WTC11 (cell line): ENCODE data around the gene TOB1. TPM values are rescaled to one million over a fixed set of nuclear protein-coding genes. Genes with fewer than 3 reads are reported as not detected.
A peak's percentile ranks its signal among the peaks of the same experiment; 100 is the strongest.

Experiments
- ATAC-seq: fragments of 200-7000 bp; cut with Tn5 transposase; 2 replicates; pipeline ENCODE4 v1.10.0; 2021; ENCODE audit warnings: mild to moderate bottlenecking, moderate library complexity
- CTCF ChIA-PET: fragments of 300-600 bp; sonication (Branson Sonifier 250); formaldehyde crosslinking; loops from one replicate; lab custom pipeline; 2021; ENCODE audit warnings: antibody characterized with exemption; lab: Charles Lee
- POLR2A ChIA-PET: fragments of 350-600 bp; sonication (Branson Sonifier 250); formaldehyde crosslinking; loops from one replicate; lab custom pipeline; 2021; ENCODE audit warnings: antibody characterized with exemption; lab: Charles Lee
- DNase-seq: peaks from one replicate; pipeline ENCODE4 v3.0.0; 2021; ENCODE audit warnings: low spot score
- H3K27ac Mint-ChIP-seq: 2 replicates; pipeline ENCODE4 v1.8.0; 2021; ENCODE audit warnings: mixed read lengths
- H3K27me3 Mint-ChIP-seq: 2 replicates; pipeline ENCODE4 v1.8.0; 2021; ENCODE audit warnings: low read depth, mild to moderate bottlenecking, moderate library complexity, mixed read lengths
- H3K36me3 Mint-ChIP-seq: 2 replicates; pipeline ENCODE4 v1.8.0; 2021; ENCODE audit warnings: mixed read lengths
- H3K4me1 Mint-ChIP-seq: 2 replicates; pipeline ENCODE4 v1.8.0; 2022; ENCODE audit warnings: mixed read lengths
- H3K4me3 Mint-ChIP-seq: 2 replicates; pipeline ENCODE4 v1.8.0; 2021; ENCODE audit warnings: mild to moderate bottlenecking, moderate library complexity, mixed read lengths
- H3K9me3 Mint-ChIP-seq: 2 replicates; pipeline ENCODE4 v1.8.0; 2021; ENCODE audit warnings: mixed read lengths
- ARID4B ChIP-seq: sonication (generic); formaldehyde crosslinking; IDR thresholded peaks from 2 replicates; pipeline ENCODE4 v1.8.0; 2023; ENCODE audit warnings: missing genetic modification reagents, mild to moderate bottlenecking, borderline replicate concordance
- CDX4 ChIP-seq: fragments of 250-450 bp; sonication (Bioruptor Pico); IDR thresholded peaks from 2 replicates; pipeline ENCODE4 v1.9.0; 2021; ENCODE audit warnings: moderate library complexity, mild to moderate bottlenecking, inconsistent platforms, borderline replicate concordance
- CREB1 ChIP-seq: sonication (generic); formaldehyde crosslinking; IDR thresholded peaks from 2 replicates; pipeline ENCODE4 v1.8.0; 2023; ENCODE audit warnings: mild to moderate bottlenecking, missing genetic modification reagents
- ESRRA ChIP-seq: sonication (generic); formaldehyde crosslinking; IDR thresholded peaks from 2 replicates; pipeline ENCODE4 v1.8.1; 2022; ENCODE audit warnings: mild to moderate bottlenecking, missing genetic modification reagents, borderline replicate concordance
- GABPB1 ChIP-seq: sonication (generic); formaldehyde crosslinking; IDR thresholded peaks from 2 replicates; pipeline ENCODE4 v1.8.1; 2023; ENCODE audit warnings: mild to moderate bottlenecking, missing genetic modification reagents
- JUN ChIP-seq: sonication (generic); formaldehyde crosslinking; IDR thresholded peaks from 2 replicates; pipeline ENCODE4 v1.8.0; 2023; ENCODE audit warnings: mild to moderate bottlenecking, missing genetic modification reagents
- PRRX2 ChIP-seq: fragments of 250-450 bp; sonication (Bioruptor Pico); IDR thresholded peaks from 2 replicates; pipeline ENCODE4 v1.8.0; 2021; ENCODE audit warnings: mild to moderate bottlenecking
- RELA ChIP-seq: sonication (generic); formaldehyde crosslinking; IDR thresholded peaks from 2 replicates; pipeline ENCODE4 v1.8.1; 2022; ENCODE audit warnings: missing genetic modification reagents, mild to moderate bottlenecking, borderline replicate concordance
- RORB ChIP-seq: fragments of 250-450 bp; sonication (Bioruptor Pico); IDR thresholded peaks from 2 replicates; pipeline ENCODE4 v1.9.0; 2021; ENCODE audit warnings: mild to moderate bottlenecking
- SP1 ChIP-seq: sonication (generic); formaldehyde crosslinking; conservative IDR thresholded peaks from 2 replicates; pipeline ENCODE4 v1.8.1; 2022; ENCODE audit warnings: missing genetic modification reagents
- TP53 ChIP-seq: sonication (generic); formaldehyde crosslinking; IDR thresholded peaks from 2 replicates; pipeline ENCODE4 v1.8.1; 2023; ENCODE audit warnings: mild to moderate bottlenecking, missing genetic modification reagents
- ZBTB43 ChIP-seq: sonication (generic); formaldehyde crosslinking; IDR thresholded peaks from 2 replicates; pipeline ENCODE4 v1.8.1; 2023; ENCODE audit warnings: mild to moderate bottlenecking, missing genetic modification reagents
- ZNF121 ChIP-seq: sonication (generic); formaldehyde crosslinking; IDR thresholded peaks from 2 replicates; pipeline ENCODE4 v1.8.0; 2023; ENCODE audit warnings: missing genetic modification reagents
- total RNA-seq: library from RNA; stranded (reverse); gene quantifications from 3 replicates; pipeline ENCODE4 v1.2.3, GENCODE V29; 2021
- TF ChIP-seq, protein P1 (sequence below): fragments of 250-450 bp; sonication (Bioruptor Pico); IDR thresholded peaks from 2 replicates; pipeline ENCODE4 v1.9.0; 2021; ENCODE audit warnings: mild to moderate bottlenecking

TOB1 gene
- total RNA-seq, 1 experiment from 2014 or later: 36.0 TPM

GRCh38 chr17:50884439-50885311 is 18.5 kb upstream of the TOB1 start:
- H3K27ac Mint-ChIP-seq: no peak overlapping the region
- ChIA-PET CTCF (interaction anchor here (1.0 to 2.2 kb wide), 3 partner anchors 20 to 72 kb away, joined by 3 to 5 read pairs (median 4); no protein-coding TSS in a partner anchor), POLR2A (interaction anchor here (0.6 to 1.7 kb wide), 3 partner anchors 18 to 27 kb away, joined by 3 to 5 read pairs (median 4); partner anchors contain the start of gene TOB1)
- ATAC-seq (peak; percentile 41), DNase-seq (no peak)
- peaks cover 4% of the 10 kb centered on the region for H3K36me3 Mint-ChIP-seq
- no peaks in the 10 kb centered on the region; the same call in 1 of the 2 replicates for H3K27me3 Mint-ChIP-seq
- no peak overlapping the region for H3K4me3 Mint-ChIP-seq
- peaks cover 24% of the 10 kb centered on the region for H3K4me1 Mint-ChIP-seq
- peaks cover 4% of the 10 kb centered on the region for H3K9me3 Mint-ChIP-seq
- TF ChIP-seq PRRX2 (CRISPR knock-in tag) (no peak), SP1 (CRISPR knock-in tag) (no peak), ARID4B (CRISPR knock-in tag) (no peak), CREB1 (CRISPR knock-in tag) (no peak), TP53 (CRISPR knock-in tag) (no peak), ZBTB43 (CRISPR knock-in tag) (no peak), GABPB1 (CRISPR knock-in tag) (no peak), JUN (CRISPR knock-in tag) (no peak), ESRRA (CRISPR knock-in tag) (no peak)
- TF ChIP-seq, protein P1, sequence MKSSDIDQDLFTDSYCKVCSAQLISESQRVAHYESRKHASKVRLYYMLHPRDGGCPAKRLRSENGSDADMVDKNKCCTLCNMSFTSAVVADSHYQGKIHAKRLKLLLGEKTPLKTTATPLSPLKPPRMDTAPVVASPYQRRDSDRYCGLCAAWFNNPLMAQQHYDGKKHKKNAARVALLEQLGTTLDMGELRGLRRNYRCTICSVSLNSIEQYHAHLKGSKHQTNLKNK (CRISPR knock-in tag): no peak

- ATAC-seq (no peak), DNase-seq (no peak)
- peaks cover 19% of the 10 kb centered on the region for H3K4me1 Mint-ChIP-seq
- peaks cover 4% of the 10 kb centered on the region for H3K36me3 Mint-ChIP-seq
- no peaks in the 10 kb centered on the region; the same call in 1 of the 2 replicates for H3K27me3 Mint-ChIP-seq
- CTCF ChIA-PET: interaction anchor here (1.5 to 2.2 kb wide), 2 partner anchors 32 to 73 kb away, joined by 4 to 5 read pairs; no protein-coding TSS in a partner anchor
- H3K27ac Mint-ChIP-seq: no peak overlapping the region
- POLR2A ChIA-PET: interaction anchor here (0.6 to 1.7 kb wide), 3 partner anchors 18 to 135 kb away, joined by 4 to 5 read pairs (median 5); partner anchors contain the start of gene TOB1
- H3K4me3 Mint-ChIP-seq: no peak overlapping the region
- peaks cover 4% of the 10 kb centered on the region for H3K9me3 Mint-ChIP-seq
- TF ChIP-seq RORB (CRISPR knock-in tag): no peak
- TF ChIP-seq ZNF121 (CRISPR knock-in tag): peak; percentile 48; the same call in 1 of the 2 replicates
Observed at GRCh38 chr17:50883850-50884438, 17.8 kb upstream of the TOB1 start.

DNA sequence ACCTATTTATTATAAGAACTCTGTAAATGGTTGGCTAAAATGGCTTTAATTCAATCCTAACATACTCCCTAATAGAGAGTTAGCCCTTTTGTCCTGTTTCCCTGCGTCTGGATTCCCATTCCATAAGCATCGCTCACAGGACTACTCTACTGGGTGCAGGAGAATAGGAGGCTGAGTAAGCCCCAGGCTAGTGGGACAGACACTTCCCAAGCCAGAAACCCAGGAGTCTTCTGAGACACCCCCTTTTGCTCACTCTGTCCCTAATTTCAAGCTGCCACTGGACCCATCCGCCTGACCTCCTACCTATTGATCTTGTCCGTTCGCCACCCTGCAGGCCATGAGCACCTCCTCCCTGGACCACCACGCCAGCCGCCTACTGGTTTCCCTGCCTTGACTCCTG is 16.7 kb upstream of the TOB1 start:
- ChIA-PET POLR2A (no interaction called here), CTCF (interaction anchor here (2.2 kb wide), 1 partner anchor 74 kb away, joined by 4 read pairs; no protein-coding TSS in a partner anchor)
- Mint-ChIP-seq H3K36me3 (peaks cover 4% of the 10 kb centered on the region), H3K27me3 (no peaks in the 10 kb centered on the region; the same call in 1 of the 2 replicates), H3K27ac (no peak overlapping the region), H3K4me1 (peaks cover 17% of the 10 kb centered on the region), H3K9me3 (peaks cover 4% of the 10 kb centered on the region), H3K4me3 (no peak overlapping the region)
- DNase-seq (no peak), ATAC-seq (no peak)
- no peak for TF ChIP-seq CDX4 (CRISPR knock-in tag)
- TF ChIP-seq RELA (CRISPR knock-in tag): no peak
- TF ChIP-seq CREB1 (CRISPR knock-in tag): no peak
